ENCODE measurements around the gene BLOC1S3.

DNA sequence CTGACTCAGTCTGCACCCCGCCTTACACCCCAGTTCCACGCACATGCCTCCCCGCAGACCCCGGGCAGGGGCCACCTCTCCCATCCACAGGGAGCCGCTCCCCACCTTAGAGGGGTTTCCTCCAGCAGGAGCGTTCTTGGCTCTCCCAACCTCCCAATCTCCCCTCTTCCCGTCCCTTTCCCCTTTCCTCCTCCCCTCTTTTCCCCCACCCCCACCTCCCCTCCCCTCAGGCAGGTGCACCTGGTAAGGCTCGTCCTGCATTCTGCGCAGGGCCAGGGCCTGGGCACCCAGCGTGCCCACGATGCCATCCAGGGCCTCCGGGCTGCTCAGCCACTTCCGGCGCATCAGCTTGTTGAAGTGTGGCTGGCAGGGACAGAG, 39.4 kb downstream of the BLOC1S3 start:
- TF ChIP-seq, protein P1, sequence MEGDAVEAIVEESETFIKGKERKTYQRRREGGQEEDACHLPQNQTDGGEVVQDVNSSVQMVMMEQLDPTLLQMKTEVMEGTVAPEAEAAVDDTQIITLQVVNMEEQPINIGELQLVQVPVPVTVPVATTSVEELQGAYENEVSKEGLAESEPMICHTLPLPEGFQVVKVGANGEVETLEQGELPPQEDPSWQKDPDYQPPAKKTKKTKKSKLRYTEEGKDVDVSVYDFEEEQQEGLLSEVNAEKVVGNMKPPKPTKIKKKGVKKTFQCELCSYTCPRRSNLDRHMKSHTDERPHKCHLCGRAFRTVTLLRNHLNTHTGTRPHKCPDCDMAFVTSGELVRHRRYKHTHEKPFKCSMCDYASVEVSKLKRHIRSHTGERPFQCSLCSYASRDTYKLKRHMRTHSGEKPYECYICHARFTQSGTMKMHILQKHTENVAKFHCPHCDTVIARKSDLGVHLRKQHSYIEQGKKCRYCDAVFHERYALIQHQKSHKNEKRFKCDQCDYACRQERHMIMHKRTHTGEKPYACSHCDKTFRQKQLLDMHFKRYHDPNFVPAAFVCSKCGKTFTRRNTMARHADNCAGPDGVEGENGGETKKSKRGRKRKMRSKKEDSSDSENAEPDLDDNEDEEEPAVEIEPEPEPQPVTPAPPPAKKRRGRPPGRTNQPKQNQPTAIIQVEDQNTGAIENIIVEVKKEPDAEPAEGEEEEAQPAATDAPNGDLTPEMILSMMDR (conservative IDR thresholded peaks at IDR 0.05; ENCODE audit: low read length), result no peak
- no peak for TF ChIP-seq EZH2phosphoT487 (IDR thresholded peaks at IDR 0.05; ENCODE audit: borderline replicate concordance, low read depth, low read length)

Measured in OCI-LY7 (cell line).